GDM1 (cell line): Measurements from ENCODE around the gene NFAT5.
"Not testable (repeated sequence)": the region's sequence is repeated elsewhere in the genome, so short reads cannot be mapped to it uniquely, and the experiment has no call there.

Experiments
- DNase-seq: peaks from one replicate; lab custom pipeline; 2025; lab: John Stamatoyannopoulos, UW

The NFAT5 gene

DNA sequence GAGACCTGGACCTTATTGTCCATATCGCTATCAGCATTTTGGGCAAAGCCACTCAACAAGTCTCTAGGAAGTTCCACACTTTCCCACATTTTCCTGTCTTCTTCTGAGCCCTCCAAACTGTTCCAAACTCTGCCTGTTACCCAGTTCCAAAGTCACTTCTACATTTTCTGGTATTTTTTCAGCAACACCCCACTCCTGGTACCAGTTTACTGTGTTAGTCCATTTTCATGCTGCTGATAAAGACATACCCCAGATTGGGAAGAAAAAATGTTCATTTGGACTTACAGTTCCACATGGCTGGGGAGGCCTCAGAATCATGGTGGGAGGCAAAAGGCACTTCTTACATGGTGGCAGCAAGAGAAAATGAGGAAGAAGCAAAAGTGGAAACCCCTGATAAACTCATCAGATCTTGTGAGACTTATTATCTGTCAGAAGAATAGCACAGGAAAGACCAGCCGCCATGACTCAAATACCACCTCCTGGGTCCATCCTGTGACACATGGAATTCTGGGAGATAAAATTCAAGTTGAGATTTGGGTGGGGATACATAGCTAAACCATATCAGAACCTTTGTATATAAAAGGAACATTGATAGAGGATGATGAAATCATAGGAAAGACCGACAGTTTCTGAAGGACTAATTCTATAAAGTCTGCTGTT, 71.6 kb downstream of the NFAT5 start:
- DNase-seq: not testable (repeated sequence)

- not testable (repeated sequence) for DNase-seq
These were observed 78.2 kb downstream of the NFAT5 start for GRCh38 chr16:69643997-69644396.

GRCh38 chr16:69644790-69645189, 79.0 kb downstream of the NFAT5 start:
- no peak for DNase-seq

DNA sequence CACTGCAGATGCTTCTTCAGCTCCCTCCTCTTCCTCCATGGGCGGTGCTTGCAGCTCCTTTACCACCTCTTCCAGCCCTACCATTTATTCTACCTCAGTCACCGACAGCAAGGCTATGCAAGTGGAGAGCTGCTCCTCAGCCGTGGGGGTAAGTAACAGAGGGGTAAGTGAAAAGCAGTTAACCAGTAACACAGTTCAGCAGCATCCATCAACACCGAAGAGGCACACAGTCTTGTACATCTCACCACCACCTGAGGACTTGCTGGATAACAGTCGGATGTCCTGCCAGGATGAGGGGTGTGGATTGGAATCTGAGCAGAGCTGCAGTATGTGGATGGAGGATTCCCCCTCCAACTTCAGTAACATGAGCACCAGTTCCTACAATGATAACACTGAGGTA, 81.3 kb downstream of the NFAT5 start:
- DNase-seq: no peak

- DNase-seq: no peak
These were observed 85.5 kb downstream of the NFAT5 start for GRCh38 chr16:69651217-69651616.

- no peak for DNase-seq
These were observed 88.6 kb downstream of the NFAT5 start for GRCh38 chr16:69654280-69654931.

- no peak for DNase-seq
These were observed 94.4 kb downstream of the NFAT5 start for GRCh38 chr16:69660166-69660565.

- DNase-seq: no peak
These were observed 97.1 kb downstream of the NFAT5 start for GRCh38 chr16:69662901-69663300.

GRCh38 chr16:69663846-69664245, 98.1 kb downstream of the NFAT5 start:
- no peak for DNase-seq

- DNase-seq: no peak
These were observed 103.8 kb downstream of the NFAT5 start for GRCh38 chr16:69669577-69669976.

GRCh38 chr16:69672315-69672997, 106.7 kb downstream of the NFAT5 start:
- no peak for DNase-seq

- DNase-seq: no peak
These were observed 107.4 kb downstream of the NFAT5 start for GRCh38 chr16:69672998-69673713.

GRCh38 chr16:69680358-69680757, 114.6 kb downstream of the NFAT5 start:
- DNase-seq: no peak

- DNase-seq: no peak
These were observed 122.8 kb downstream of the NFAT5 start for GRCh38 chr16:69688589-69688988.

DNA sequence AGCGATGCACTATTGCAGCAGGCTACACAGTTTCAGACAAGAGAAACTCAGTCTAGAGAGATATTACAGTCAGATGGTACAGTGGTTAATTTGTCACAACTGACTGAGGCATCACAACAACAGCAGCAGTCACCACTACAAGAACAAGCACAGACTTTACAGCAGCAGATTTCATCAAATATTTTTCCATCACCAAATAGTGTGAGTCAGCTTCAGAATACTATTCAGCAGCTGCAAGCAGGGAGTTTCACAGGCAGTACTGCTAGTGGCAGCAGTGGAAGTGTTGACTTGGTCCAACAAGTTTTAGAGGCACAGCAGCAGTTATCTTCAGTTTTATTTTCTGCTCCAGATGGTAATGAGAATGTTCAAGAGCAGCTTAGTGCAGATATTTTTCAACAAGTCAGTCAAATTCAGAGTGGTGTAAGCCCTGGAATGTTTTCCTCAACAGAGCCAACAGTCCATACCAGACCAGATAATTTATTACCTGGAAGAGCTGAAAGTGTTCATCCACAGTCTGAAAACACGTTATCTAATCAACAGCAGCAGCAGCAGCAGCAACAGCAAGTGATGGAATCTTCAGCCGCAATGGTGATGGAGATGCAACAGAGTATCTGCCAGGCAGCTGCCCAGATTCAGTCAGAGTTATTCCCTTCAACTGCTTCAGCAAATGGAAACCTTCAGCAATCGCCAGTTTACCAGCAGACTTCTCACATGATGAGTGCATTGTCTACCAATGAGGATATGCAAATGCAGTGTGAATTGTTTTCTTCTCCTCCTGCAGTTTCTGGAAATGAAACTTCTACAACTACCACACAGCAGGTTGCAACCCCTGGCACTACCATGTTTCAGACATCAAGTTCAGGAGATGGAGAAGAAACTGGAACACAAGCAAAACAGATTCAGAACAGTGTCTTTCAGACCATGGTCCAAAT, 126.5 kb downstream of the NFAT5 start:
- DNase-seq: no peak

GRCh38 chr16:69693916-69694315, 128.2 kb downstream of the NFAT5 start:
- DNase-seq: no peak

DNA sequence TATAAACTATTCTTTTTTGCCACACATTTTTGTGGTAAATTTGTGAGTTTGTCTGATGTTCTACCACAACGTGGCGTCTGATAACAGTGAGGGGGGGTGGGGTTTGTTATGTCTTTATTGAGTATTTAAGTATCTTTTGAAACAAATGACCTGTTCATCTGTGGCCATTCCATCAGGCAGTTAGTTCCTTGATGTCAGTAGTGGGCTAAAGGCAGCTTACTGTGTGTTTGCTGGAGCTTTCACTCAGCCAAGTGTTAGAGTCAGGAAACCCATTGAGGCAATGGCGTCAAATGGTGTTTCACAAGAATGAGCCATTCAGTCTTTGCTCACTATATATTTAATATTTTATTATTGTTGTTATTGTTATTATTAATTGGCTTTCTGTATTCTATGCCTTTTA, 132.6 kb downstream of the NFAT5 start:
- no peak for DNase-seq

GRCh38 chr16:69699915-69700314, 134.1 kb downstream of the NFAT5 start:
- DNase-seq: no peak

- no peak for DNase-seq
These were observed 135.7 kb downstream of the NFAT5 start for GRCh38 chr16:69701452-69701851.

DNA sequence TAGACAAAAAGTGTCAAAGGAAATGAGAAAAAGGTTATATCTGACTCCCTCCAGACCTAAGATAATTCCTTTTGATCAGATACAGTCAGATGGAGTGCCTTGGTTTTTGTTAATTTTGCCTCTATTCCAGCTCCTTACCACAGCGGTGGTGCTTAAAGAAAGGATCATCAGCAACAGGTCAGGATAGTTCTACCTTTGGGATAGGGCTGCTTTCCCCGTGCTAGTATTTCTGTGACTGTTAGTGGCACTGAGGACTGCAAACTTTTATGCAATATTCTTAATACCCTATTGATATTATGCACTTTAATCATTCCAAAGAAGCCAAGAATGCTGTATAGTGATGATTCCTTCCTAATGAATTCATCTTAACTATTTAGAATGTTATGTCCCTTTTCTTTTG, 136.1 kb downstream of the NFAT5 start:
- DNase-seq: no peak

DNA sequence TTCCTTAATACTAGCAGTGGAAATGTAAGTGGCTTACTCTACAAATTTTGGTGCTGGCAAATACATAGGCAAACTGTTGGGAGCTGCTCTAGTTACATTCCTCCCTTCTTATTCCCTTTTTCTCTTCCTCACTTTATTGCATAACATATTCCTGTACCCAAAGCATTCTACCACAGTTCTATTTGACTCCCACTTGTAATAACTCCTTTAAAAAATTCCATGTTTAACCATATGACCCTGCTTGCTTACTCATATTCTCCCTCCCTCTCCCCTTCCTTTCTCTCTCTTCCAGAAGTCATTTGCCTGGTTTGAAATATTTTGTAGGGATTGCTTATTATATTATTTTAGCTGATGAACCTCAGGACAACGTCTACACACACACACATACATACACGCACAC, 137.9 kb downstream of the NFAT5 start:
- DNase-seq: no peak
